Epithelial cell of esophagus (primary cell): ENCODE measurements around the gene NSG1.

ENCODE experiments used
- DNase-seq: peaks from one replicate; pipeline ENCODE4 v3.0.0; 2010; ENCODE audit warnings: low read depth
- H3K4me3 ChIP-seq: 2 replicates; pipeline ENCODE4 v1.5.1; 2011; ENCODE audit warnings: mild to moderate bottlenecking, low read length, control low read depth
- TF ChIP-seq, protein P1 (sequence below): IDR thresholded peaks from 2 replicates; pipeline ENCODE4 v1.5.1; 2011; ENCODE audit warnings: low read depth, mild to moderate bottlenecking, low read length, control low read depth, inconsistent platforms; ENCODE audit not compliant: insufficient read depth; ENCODE audit errors: missing control alignments

NSG1 gene

GRCh38 chr4:4443821-4444220 is 56.9 kb downstream of the NSG1 start:
- DNase-seq, result no peak
- TF ChIP-seq, protein P1, sequence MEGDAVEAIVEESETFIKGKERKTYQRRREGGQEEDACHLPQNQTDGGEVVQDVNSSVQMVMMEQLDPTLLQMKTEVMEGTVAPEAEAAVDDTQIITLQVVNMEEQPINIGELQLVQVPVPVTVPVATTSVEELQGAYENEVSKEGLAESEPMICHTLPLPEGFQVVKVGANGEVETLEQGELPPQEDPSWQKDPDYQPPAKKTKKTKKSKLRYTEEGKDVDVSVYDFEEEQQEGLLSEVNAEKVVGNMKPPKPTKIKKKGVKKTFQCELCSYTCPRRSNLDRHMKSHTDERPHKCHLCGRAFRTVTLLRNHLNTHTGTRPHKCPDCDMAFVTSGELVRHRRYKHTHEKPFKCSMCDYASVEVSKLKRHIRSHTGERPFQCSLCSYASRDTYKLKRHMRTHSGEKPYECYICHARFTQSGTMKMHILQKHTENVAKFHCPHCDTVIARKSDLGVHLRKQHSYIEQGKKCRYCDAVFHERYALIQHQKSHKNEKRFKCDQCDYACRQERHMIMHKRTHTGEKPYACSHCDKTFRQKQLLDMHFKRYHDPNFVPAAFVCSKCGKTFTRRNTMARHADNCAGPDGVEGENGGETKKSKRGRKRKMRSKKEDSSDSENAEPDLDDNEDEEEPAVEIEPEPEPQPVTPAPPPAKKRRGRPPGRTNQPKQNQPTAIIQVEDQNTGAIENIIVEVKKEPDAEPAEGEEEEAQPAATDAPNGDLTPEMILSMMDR, result no peak
- H3K4me3 ChIP-seq, result no peak overlapping the region

- no peak overlapping the region for H3K4me3 ChIP-seq
- DNase-seq, result no peak
- TF ChIP-seq, protein P1, result no peak
Measured at GRCh38 chr4:4446434-4446833, 59.5 kb downstream of the NSG1 start.

- no peak overlapping the region for H3K4me3 ChIP-seq
- TF ChIP-seq, protein P1, result no peak
- no peak for DNase-seq
Measured at GRCh38 chr4:4455210-4455865, 68.4 kb downstream of the NSG1 start.

GRCh38 chr4:4456351-4456750 is 69.4 kb downstream of the NSG1 start:
- peak; percentile 70 for DNase-seq
- no peak overlapping the region for H3K4me3 ChIP-seq
- TF ChIP-seq, protein P1, result no peak

DNA sequence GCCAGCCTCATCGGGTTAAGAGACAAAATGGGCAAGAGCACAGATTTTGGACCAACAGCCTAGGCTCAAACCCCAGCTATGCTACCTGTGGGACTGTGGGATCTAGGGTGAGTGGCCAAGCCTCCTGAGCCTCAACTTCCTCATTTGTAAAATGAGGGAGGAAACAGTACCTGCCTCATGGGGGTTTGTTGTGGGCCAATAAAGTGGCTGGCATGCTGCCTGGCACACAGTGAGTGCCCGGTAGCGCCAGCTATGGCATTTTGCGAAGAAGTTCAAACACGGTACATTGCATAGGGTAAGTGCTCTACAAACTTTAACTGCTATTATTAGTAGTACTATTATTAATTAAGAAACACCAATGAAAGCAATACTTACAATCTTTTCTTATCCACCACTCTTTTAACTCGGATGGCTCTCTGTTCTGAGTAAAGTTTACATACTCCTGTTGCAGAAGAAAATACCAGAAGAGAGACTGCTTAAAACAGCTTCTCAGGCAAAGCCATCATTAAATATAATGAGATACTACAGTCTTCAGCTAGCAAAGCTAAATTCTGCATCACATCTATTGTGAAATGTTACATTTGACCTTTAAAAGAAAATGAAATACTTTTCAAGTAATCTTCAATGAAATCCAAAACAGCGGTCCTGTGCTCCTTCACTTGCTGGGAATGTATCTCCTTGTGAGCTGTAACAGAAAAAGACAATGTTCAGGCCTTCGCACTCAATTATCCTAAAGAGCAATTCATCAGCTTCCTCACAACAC is 70.1 kb downstream of the NSG1 start:
- TF ChIP-seq, protein P1, result no peak
- no peak overlapping the region for H3K4me3 ChIP-seq
- DNase-seq, result no peak

DNA sequence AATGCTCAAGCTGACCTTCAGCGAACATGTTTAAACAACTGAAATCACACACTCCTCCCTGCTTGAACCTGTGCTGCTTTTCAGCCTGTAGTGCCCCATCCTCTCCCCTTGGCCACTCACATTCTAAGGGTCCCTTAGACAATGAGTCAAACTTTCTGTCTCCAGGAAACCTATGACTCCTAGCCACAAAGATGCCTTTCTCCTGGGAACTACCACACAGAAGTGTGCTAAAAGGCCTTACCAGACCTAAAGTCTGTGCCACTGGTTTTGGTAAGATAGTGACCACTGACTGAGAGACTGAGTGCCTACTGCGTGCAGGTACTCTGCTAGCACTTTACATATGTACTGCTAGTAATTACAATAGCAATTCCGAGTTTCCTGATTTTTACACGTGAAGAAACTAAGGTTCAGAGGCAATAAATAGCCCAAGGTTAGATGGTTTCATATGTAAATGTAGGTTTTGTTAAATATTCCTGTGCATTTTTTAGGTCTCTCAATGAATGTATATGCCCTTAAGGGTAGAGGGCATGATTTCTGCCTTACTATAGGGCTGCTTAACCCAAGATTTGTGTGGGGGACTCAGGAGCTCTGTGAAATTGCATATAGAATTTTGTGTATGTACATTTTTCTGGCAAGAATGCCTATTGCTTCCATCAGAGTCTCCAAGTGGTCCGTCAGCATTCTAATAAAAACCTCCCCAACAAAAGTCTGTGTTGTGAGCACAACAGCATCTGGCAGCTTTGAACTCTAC is 71.1 kb downstream of the NSG1 start:
- DNase-seq, result peak; percentile 8
- TF ChIP-seq, protein P1, result no peak
- no peak overlapping the region for H3K4me3 ChIP-seq
